ENCODE data around the gene CHD9. TPM values are rescaled to one million over a fixed set of nuclear protein-coding genes. Genes with fewer than 3 reads are reported as not detected.

CHD9 gene
- total RNA-seq, 2 donors from 2014 or later = 39.2 to 66.1 TPM

DNA sequence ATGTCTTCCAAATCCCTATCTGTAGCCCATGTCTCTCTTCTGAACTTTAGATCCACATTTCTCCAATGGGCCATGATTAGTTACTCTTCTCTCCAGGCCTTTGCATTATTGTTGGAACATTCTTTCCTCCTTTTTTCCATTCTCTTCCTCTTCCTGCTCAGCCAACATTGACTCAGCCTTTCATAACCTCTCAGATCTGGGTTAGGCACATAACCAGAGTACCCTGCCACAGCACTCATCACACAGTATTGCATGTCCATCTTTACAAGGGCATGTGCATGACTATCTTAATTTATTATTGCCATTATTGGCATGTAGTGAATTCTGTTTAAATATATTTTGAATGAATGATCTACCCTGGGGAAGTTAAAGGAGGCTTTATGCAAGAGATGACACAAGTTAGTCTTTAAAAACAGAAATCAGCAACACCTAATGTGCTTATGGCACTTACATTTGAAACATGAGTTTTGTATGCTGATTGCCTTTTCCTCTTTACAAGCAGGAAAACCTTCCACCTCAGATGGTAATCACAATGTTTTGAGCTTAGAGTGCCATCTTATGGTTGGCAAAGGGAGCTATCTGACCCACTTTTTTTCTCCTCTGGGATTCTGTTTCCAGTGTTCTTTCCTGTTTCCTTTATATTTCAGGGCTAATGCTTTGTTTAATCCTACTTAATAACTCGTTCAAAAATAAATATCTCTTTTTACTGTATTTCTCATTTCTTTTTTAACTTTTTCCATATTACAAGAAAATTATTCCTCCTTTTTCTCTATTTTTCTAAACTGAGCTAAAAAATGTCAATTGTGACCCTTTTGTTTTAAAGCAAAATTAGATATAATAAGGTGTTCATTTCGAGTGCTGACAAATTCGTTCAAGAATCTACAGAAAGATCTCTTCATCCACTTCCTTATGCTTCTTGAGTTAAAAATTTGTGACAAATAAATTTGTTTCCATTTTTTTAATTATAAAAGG lies 228.5 kb downstream of the CHD9 start:
- no peaks in the 10 kb centered on the region for H3K9me3 ChIP-seq
- H3K4me3 ChIP-seq = no peak overlapping the region
- no peak overlapping the region for H3K27ac ChIP-seq
- TF ChIP-seq, protein P1, sequence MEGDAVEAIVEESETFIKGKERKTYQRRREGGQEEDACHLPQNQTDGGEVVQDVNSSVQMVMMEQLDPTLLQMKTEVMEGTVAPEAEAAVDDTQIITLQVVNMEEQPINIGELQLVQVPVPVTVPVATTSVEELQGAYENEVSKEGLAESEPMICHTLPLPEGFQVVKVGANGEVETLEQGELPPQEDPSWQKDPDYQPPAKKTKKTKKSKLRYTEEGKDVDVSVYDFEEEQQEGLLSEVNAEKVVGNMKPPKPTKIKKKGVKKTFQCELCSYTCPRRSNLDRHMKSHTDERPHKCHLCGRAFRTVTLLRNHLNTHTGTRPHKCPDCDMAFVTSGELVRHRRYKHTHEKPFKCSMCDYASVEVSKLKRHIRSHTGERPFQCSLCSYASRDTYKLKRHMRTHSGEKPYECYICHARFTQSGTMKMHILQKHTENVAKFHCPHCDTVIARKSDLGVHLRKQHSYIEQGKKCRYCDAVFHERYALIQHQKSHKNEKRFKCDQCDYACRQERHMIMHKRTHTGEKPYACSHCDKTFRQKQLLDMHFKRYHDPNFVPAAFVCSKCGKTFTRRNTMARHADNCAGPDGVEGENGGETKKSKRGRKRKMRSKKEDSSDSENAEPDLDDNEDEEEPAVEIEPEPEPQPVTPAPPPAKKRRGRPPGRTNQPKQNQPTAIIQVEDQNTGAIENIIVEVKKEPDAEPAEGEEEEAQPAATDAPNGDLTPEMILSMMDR (IDR thresholded peaks at IDR 0.05) = no peak
- H3K36me3 ChIP-seq = peaks cover 5% of the 10 kb centered on the region
- H3K27me3 ChIP-seq = no peaks in the 10 kb centered on the region
- intact Hi-C loops (cut with DNase I) = no loop called here
- no peaks in the 10 kb centered on the region for H3K4me1 ChIP-seq
- H3K9ac ChIP-seq (ENCODE audit: low read depth in 2 of 2, low read length in 2 of 2) = no peak overlapping the region
- no peak for DNase-seq

DNA sequence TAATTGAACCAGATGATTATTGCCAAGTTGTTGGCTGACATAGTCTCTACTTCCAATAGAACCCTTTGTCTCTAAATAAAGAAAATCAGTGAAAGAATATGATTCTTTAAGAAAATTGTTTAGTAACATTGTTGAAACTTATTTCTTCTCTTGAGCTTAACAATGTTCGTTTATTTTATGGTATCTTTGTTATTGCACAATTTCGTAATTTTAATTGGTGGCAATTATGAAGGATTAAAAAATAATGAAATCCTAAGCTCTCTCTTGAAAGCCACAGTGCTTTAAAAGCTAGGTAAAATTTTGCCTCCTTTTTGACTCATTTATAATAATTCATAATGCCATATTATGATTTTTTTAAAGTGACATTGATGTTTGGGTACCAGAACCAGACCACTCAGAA lies 230.4 kb downstream of the CHD9 start:
- Histone ChIP-seq H3K27ac (no peak overlapping the region), H3K9me3 (no peaks in the 10 kb centered on the region), H3K4me1 (no peaks in the 10 kb centered on the region), H3K4me3 (no peak overlapping the region), H3K9ac (ENCODE audit: low read depth in 2 of 2, low read length in 2 of 2) (no peak overlapping the region), H3K27me3 (no peaks in the 10 kb centered on the region), H3K36me3 (peaks cover 9% of the 10 kb centered on the region)
- TF ChIP-seq, protein P1 (IDR thresholded peaks at IDR 0.05) = no peak
- intact Hi-C loops (cut with DNase I) = no loop called here
- no peak for DNase-seq

DNA sequence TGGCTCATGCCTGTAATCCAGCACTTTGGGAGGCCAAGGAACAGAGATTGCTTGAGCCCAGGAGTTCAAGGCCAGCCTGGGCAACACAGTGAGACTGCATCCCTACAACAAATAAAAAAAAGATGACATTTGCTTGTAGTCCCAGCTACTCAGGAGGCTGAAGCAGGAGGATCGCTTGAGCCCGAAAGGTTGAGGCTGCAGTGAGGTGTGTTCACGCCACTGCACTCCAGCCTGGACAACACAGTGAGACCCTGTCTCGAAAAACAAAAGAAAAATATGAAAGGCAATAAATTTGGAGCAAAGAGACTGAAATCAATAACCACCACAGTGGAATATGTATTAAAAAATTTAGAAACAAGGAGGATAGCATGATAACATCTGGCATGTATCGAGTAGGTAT lies 235.7 kb downstream of the CHD9 start:
- Histone ChIP-seq H3K9me3 (no peaks in the 10 kb centered on the region), H3K36me3 (peaks cover 9% of the 10 kb centered on the region), H3K4me3 (no peak overlapping the region), H3K9ac (ENCODE audit: low read depth in 2 of 2, low read length in 2 of 2) (no peak overlapping the region), H3K27ac (no peak overlapping the region), H3K27me3 (no peaks in the 10 kb centered on the region), H3K4me1 (no peaks in the 10 kb centered on the region)
- intact Hi-C loops (cut with DNase I) = no loop called here
- TF ChIP-seq, protein P1 (IDR thresholded peaks at IDR 0.05) = no peak
- DNase-seq = no peak

DNA sequence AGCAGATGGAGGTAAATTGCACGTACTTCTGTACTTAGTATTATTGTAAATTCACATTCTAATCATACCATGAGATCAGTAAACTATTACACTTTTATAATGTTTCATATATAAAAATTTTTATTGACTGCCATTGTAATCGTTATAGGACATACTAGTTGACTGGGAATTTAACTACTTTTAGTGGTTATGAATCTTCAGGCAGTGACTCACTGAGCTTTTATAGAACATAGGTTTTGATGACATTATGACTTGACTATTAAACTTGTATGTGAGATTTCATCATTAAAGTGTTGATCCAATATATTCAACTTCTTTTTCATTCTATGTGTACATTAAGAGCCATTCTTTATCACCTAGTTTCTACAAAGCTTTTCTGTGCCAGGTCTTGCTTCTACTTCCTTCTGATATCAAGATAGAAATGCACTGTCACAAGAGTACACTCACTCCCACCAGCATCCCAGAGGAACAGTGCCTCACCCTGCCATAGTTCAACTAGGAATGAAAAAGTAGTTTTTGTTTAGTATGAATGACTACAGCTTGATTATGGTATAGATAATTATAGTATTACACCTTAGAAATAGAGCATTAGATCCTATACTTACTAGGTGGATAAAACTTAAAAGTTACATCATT lies 237.1 kb downstream of the CHD9 start:
- TF ChIP-seq, protein P1 (IDR thresholded peaks at IDR 0.05) = no peak
- H3K27ac ChIP-seq = no peak overlapping the region
- intact Hi-C loops (cut with DNase I) = no loop called here
- no peak overlapping the region for H3K4me3 ChIP-seq
- H3K9ac ChIP-seq (ENCODE audit: low read depth in 2 of 2, low read length in 2 of 2) = no peak overlapping the region
- no peaks in the 10 kb centered on the region for H3K27me3 ChIP-seq
- no peak for DNase-seq
- H3K36me3 ChIP-seq = peaks cover 4% of the 10 kb centered on the region
- no peaks in the 10 kb centered on the region for H3K4me1 ChIP-seq
- H3K9me3 ChIP-seq = no peaks in the 10 kb centered on the region

DNA sequence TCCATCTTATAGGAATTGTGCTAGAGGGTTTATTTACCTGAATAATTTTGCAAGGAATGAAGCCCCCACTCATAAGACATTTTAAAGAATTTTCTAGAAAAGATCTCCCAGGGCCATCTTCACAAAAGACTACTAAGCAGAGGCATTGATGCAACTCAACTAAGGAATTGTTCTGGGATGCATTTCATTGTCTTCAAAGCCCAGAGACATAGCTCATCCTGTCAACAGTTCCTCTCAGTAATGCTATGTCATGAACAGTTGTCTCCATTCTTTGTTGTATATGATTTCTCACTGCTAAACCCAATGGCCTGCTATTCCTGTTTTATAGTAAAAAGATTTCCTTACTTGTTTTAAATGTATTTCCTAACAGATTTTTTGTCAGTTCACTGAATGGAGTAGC lies 242.7 kb downstream of the CHD9 start:
- H3K9ac ChIP-seq (ENCODE audit: low read depth in 2 of 2, low read length in 2 of 2) = no peak overlapping the region
- intact Hi-C loops (cut with DNase I) = no loop called here
- H3K27ac ChIP-seq = no peak overlapping the region
- DNase-seq = no peak
- H3K4me1 ChIP-seq = no peaks in the 10 kb centered on the region
- no peaks in the 10 kb centered on the region for H3K9me3 ChIP-seq
- H3K4me3 ChIP-seq = no peak overlapping the region
- H3K27me3 ChIP-seq = no peaks in the 10 kb centered on the region
- H3K36me3 ChIP-seq = peaks cover 8% of the 10 kb centered on the region
- TF ChIP-seq, protein P1 (IDR thresholded peaks at IDR 0.05) = no peak
